A673 (cell line): Measurements from ENCODE around the gene PHKA2.

ENCODE experiments used
- EZH2 ChIP-seq: fragments of 200-600 bp; sonication (generic); IDR thresholded peaks from 2 replicates; pipeline ENCODE4 v1.6.1; 2017; ENCODE audit warnings: borderline replicate concordance, low read depth, mild to moderate bottlenecking, mixed read lengths, antibody characterized with exemption, low read length; ENCODE audit not compliant: poor library complexity, severe bottlenecking
- TF ChIP-seq, protein P1 (sequence below): fragments of 300-800, 200-600 bp; sonication (generic); conservative IDR thresholded peaks from 2 replicates; pipeline ENCODE4 v1.5.1; 2017; ENCODE audit warnings: low read depth, mild to moderate bottlenecking, antibody characterized with exemption, low read length, moderate library complexity, mixed read lengths

DNA sequence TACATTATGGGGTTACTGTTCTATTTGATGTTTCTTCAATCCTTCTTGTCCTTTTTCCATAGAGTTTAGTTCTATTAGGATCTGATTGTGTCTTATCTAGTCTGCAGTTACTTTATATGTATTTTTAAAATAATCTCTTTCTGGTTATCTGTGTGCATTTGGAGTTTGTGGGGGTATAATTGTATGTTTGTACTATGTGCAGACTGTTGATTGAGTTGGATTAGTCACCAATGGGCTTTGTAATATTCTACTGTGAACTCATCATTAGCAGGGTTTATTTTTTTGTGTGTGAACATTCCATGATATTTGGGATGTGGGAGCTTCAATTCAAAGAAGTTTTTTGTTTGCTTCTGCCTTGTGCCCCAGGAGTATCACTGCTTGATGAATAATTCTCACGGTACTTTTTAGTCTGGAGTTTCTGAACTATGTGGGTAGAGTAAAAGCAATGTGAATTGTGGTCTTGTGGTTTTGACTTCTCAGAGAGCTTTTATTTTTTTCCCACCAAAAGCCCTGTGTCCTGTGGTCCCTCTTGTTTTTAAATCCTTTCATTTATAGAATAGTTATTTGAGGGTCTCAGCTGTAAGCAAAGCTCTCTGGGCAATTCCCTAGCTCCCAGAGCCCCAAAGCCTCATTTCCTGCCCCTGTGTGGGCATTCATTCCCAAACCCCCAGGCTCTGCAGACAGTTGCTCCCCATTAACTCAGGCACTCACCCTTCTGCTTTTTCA lies 127.8 kb downstream of the PHKA2 start:
- TF ChIP-seq, protein P1, sequence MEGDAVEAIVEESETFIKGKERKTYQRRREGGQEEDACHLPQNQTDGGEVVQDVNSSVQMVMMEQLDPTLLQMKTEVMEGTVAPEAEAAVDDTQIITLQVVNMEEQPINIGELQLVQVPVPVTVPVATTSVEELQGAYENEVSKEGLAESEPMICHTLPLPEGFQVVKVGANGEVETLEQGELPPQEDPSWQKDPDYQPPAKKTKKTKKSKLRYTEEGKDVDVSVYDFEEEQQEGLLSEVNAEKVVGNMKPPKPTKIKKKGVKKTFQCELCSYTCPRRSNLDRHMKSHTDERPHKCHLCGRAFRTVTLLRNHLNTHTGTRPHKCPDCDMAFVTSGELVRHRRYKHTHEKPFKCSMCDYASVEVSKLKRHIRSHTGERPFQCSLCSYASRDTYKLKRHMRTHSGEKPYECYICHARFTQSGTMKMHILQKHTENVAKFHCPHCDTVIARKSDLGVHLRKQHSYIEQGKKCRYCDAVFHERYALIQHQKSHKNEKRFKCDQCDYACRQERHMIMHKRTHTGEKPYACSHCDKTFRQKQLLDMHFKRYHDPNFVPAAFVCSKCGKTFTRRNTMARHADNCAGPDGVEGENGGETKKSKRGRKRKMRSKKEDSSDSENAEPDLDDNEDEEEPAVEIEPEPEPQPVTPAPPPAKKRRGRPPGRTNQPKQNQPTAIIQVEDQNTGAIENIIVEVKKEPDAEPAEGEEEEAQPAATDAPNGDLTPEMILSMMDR = no peak
- no peak for TF ChIP-seq EZH2
